HL-60 (cell line): ENCODE measurements around the gene MT1B.

Experiments
- DNase-seq, 2 experiments: peaks; one replicate each; pipeline ENCODE4 v3.0.0-alpha.2; 2010 to 2020; ENCODE audit warnings: low read depth in 1 of 2, low spot score in 1 of 2
- H3K27ac ChIP-seq: fragments of 250-450 bp; sonication (Bioruptor Pico); replicated peaks from 2 replicates; pipeline ENCODE4 v1.5.1; 2020; ENCODE audit warnings: mild to moderate bottlenecking, moderate library complexity
- H3K27me3 ChIP-seq: fragments of 250-450 bp; sonication (Bioruptor Pico); 2 replicates; pipeline ENCODE4 v1.5.1; 2021; ENCODE audit warnings: mild to moderate bottlenecking, moderate library complexity; ENCODE audit not compliant: insufficient read depth, poor library complexity, severe bottlenecking
- H3K4me3 ChIP-seq: replicated peaks from 2 replicates; pipeline ENCODE4 v1.5.1; 2011; ENCODE audit warnings: mild to moderate bottlenecking, control low read depth, low read length; ENCODE audit not compliant: insufficient read depth
- CTCF ChIP-seq: IDR thresholded peaks from one replicate; pipeline ENCODE4 v1.5.1; 2011; ENCODE audit warnings: low read length, control low read depth, inconsistent platforms; ENCODE audit not compliant: insufficient read depth
- GABPA ChIP-seq: IDR thresholded peaks from 2 replicates; pipeline ENCODE4 v1.6.1; 2012; ENCODE audit warnings: low read depth
- POLR2AphosphoS5 ChIP-seq: IDR thresholded peaks from 2 replicates; pipeline ENCODE4 v1.6.1; 2012; ENCODE audit warnings: low read depth
- REST ChIP-seq: IDR thresholded peaks from 2 replicates; pipeline ENCODE4 v1.6.1; 2012; ENCODE audit warnings: low read depth; ENCODE audit not compliant: insufficient replicate concordance
- SPI1 ChIP-seq: IDR thresholded peaks from 2 replicates; pipeline ENCODE4 v1.6.1; 2012; ENCODE audit warnings: low read depth, mild to moderate bottlenecking, borderline replicate concordance

The MT1B gene

GRCh38 chr16:56688762-56689161 is 37.1 kb downstream of the MT1B start:
- no peak overlapping the region for H3K27ac ChIP-seq
- TF ChIP-seq POLR2AphosphoS5, result no peak

GRCh38 chr16:56689171-56689570 is 37.5 kb downstream of the MT1B start:
- H3K27me3 ChIP-seq, result no peaks in the 10 kb centered on the region

More at GRCh38 chr16:56688762-56689161, 37.1 kb downstream of the MT1B start:
- DNase-seq, result no peak
- no peaks in the 10 kb centered on the region for H3K27me3 ChIP-seq
- H3K4me3 ChIP-seq, result no peak overlapping the region

GRCh38 chr16:56690420-56691122 is 38.9 kb downstream of the MT1B start:
- no peak for DNase-seq

More at GRCh38 chr16:56689171-56689570, 37.5 kb downstream of the MT1B start:
- no peak overlapping the region for H3K27ac ChIP-seq
- no peak for DNase-seq
- H3K4me3 ChIP-seq, result no peak overlapping the region
- no peak for TF ChIP-seq REST
- TF ChIP-seq GABPA, result no peak
- TF ChIP-seq POLR2AphosphoS5, result no peak
- TF ChIP-seq CTCF, result no peak
- no peak for TF ChIP-seq SPI1

More at GRCh38 chr16:56690420-56691122, 38.9 kb downstream of the MT1B start:
- TF ChIP-seq SPI1, result no peak
- no peak for TF ChIP-seq CTCF
- TF ChIP-seq POLR2AphosphoS5, result no peak
- TF ChIP-seq REST, result no peak
- TF ChIP-seq GABPA, result no peak
- H3K4me3 ChIP-seq, result no peak overlapping the region
- no peaks in the 10 kb centered on the region for H3K27me3 ChIP-seq
- H3K27ac ChIP-seq, result no peak overlapping the region
